ENCODE measurements around the gene MAP4K5.

DNA sequence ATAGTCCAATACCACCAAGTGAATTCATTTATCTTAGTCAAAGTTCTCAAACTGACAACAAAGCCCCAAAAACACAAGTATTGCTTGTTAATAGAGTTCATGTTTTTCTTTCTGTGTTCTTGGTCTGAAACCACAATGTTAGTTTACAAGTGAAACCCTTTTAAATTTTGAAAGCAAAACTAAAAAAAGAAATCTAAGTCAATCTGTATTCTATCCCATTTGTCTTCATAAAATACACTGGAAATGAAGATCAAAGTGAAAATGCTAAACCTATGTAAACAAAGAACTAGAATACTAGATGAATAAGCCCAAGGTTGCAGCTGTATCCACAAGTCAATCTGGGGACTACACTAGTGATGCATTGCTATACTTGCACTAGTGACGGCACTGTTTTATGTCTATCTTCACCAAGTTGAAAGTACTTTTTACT is 10.4 kb downstream of the MAP4K5 start:
- TF ChIP-seq, protein P1, sequence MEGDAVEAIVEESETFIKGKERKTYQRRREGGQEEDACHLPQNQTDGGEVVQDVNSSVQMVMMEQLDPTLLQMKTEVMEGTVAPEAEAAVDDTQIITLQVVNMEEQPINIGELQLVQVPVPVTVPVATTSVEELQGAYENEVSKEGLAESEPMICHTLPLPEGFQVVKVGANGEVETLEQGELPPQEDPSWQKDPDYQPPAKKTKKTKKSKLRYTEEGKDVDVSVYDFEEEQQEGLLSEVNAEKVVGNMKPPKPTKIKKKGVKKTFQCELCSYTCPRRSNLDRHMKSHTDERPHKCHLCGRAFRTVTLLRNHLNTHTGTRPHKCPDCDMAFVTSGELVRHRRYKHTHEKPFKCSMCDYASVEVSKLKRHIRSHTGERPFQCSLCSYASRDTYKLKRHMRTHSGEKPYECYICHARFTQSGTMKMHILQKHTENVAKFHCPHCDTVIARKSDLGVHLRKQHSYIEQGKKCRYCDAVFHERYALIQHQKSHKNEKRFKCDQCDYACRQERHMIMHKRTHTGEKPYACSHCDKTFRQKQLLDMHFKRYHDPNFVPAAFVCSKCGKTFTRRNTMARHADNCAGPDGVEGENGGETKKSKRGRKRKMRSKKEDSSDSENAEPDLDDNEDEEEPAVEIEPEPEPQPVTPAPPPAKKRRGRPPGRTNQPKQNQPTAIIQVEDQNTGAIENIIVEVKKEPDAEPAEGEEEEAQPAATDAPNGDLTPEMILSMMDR (conservative IDR thresholded peaks at IDR 0.05; ENCODE audit: low read depth, low read length) = no peak
- TF ChIP-seq CHD1 (IDR thresholded peaks at IDR 0.05; ENCODE audit: low read depth, low read length) (no peak), SMC3 (IDR thresholded peaks at IDR 0.05; ENCODE audit: low read depth, low read length) (no peak), BHLHE40 (IDR thresholded peaks at IDR 0.05; ENCODE audit: low read depth, low read length) (no peak), POLR2A (IDR thresholded peaks at IDR 0.05; ENCODE audit: low read depth, low read length) (no peak), CEBPB (IDR thresholded peaks at IDR 0.05; ENCODE audit: low read depth, low read length) (no peak), RAD21 (IDR thresholded peaks at IDR 0.05; ENCODE audit: low read length) (no peak), MXI1 (IDR thresholded peaks at IDR 0.05; ENCODE audit: borderline replicate concordance, low read depth, low read length) (no peak), RCOR1 (IDR thresholded peaks at IDR 0.05; ENCODE audit: insufficient replicate concordance, low read length) (no peak), MAZ (IDR thresholded peaks at IDR 0.05; ENCODE audit: borderline replicate concordance, low read depth, low read length) (no peak), RFX5 (IDR thresholded peaks at IDR 0.05; ENCODE audit: low read depth, low read length) (no peak), MAFK (IDR thresholded peaks at IDR 0.05; ENCODE audit: low read depth, low read length) (no peak)
- TF ChIP-seq, protein P2, sequence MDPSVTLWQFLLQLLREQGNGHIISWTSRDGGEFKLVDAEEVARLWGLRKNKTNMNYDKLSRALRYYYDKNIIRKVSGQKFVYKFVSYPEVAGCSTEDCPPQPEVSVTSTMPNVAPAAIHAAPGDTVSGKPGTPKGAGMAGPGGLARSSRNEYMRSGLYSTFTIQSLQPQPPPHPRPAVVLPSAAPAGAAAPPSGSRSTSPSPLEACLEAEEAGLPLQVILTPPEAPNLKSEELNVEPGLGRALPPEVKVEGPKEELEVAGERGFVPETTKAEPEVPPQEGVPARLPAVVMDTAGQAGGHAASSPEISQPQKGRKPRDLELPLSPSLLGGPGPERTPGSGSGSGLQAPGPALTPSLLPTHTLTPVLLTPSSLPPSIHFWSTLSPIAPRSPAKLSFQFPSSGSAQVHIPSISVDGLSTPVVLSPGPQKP (IDR thresholded peaks at IDR 0.05; ENCODE audit: borderline replicate concordance, low read depth, low read length) = no peak
- TF ChIP-seq, protein P3, sequence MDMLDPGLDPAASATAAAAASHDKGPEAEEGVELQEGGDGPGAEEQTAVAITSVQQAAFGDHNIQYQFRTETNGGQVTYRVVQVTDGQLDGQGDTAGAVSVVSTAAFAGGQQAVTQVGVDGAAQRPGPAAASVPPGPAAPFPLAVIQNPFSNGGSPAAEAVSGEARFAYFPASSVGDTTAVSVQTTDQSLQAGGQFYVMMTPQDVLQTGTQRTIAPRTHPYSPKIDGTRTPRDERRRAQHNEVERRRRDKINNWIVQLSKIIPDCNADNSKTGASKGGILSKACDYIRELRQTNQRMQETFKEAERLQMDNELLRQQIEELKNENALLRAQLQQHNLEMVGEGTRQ (IDR thresholded peaks at IDR 0.05; ENCODE audit: low read depth, low read length) = no peak

All from IMR-90 (cell line).